HG03159 (cell line): Measurements from ENCODE around the gene CELF5.

ENCODE experiments used
- ATAC-seq: cut with Tn5 transposase; IDR thresholded peaks from one replicate; pipeline ENCODE4 v1.9.1; 2021; ENCODE audit warnings: mild to moderate bottlenecking, moderate library complexity; ENCODE audit not compliant: unreplicated experiment

CELF5 gene

DNA sequence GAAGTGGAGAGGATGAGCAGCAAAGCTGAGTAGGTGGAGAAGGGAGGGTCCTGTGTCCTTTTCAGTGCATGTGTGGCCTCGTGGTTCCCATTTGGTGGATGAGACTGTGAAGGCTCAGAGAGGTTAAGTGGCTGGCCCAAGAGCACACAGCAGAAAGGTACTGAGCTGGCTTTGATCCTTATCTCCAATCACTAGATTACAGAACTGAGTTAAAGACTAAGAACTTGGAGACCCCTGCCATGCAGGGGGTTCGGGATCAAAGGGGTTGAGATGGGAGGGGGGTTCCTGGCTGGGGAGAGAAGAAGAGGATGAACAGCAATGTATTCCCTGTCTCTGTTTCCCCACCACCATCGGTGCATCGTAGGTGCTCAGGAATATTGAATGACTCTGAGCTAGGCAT lies 11.8 kb downstream of the CELF5 start:
- no peak for ATAC-seq

DNA sequence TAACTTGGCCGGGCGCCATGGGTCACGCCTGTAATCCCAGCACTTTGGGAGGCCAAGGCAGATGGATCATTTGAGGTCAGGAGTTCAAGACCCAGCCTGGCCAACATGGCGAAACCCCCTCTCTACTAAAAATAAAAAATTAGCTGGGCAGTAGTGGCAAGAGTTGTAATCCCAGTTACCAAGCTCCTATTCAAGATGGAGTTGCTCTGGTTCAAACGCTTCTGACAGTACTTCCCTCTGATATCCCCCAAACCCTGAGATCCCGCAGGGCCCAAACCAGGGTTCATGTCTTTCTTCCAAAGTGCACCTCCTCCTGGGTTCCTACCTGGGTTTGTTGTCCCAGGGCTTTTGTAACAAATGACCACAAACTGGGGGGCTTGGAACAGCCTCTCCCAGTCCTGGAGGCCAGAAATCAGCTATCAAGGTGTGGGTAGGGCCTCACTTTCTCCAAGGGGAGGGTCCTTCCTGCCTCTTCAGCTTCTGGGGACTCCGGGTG lies 13.7 kb downstream of the CELF5 start:
- ATAC-seq = no peak

DNA sequence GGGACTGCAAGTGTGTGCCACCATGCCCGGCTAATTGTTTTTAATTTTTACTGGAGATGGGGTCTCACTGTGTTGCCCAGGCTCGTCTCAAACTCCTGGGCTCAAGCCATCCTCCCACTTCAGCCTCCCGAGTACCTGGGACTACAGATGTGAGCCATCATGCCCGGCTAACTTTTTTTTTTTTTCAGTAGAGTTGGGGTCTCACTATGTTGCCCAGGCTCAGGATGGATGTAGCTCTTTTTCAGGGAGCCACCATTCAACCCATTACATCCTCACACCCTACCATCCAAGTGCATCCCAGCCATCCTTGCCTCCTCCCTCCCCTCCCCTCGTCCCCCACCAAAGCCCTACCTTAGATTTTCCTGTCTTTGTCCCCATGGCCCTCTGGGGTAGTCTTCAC lies 14.9 kb downstream of the CELF5 start:
- no peak for ATAC-seq

DNA sequence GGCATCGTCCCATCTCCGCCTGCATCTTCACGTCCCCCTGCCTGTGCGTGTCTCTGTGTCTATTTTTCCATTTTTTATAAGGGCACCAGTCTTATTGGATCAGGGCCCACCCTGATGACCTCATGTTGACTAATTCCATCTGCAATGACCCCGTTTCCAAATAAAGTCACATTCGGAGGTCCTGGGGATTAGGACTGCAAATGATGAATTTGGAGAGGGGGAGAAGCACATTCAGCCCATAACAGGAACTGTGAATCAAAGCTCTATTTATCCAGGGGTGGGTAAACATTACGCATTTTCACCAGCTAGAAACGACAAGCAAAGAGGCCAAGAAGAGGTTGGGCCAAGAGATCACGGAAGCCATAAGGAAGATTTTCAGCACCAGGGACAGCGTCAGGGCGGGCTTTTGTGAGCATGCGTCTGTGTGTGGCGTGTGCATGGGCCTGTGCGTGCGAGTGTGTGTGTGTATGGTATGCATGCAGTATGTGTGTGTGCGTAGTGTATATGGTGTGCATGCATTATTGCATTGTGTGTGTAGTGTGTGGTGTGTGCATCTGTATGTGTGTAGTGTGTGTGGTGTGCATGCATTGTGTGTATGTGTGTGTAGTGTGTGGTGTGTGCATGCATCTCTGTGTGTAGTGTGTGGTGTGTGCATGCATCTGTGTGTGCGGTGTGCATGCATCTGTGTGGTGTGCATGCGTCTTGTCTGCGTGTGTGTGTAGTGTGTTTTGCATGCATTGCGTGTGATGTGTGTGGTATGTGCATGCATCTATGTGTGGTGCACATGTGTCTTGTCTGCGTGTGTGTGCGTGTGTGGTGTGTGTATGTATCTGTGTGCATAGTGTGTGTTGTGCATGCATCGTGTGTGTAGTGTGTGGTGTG lies 19.6 kb downstream of the CELF5 start:
- ATAC-seq = no peak

DNA sequence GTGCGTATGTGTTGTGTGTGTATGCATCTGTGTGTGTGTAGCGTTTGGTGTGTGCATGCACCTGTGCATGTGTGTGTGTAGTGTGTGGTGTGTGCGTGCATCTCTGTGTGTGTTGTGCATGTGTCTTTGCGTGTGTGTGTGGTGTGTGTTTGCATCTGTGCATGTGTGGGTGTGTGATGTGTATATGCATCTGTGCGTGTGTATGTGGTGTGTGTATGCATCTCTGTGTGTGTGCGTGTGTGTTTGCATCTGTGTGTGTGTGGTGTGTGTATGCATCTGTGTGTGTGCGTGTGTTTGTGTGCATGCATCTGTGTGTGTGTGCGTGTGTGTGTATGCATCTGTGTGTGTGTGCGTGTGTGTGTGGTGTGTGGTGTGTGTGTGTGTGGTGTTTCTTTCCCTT lies 20.6 kb downstream of the CELF5 start:
- ATAC-seq = no peak

DNA sequence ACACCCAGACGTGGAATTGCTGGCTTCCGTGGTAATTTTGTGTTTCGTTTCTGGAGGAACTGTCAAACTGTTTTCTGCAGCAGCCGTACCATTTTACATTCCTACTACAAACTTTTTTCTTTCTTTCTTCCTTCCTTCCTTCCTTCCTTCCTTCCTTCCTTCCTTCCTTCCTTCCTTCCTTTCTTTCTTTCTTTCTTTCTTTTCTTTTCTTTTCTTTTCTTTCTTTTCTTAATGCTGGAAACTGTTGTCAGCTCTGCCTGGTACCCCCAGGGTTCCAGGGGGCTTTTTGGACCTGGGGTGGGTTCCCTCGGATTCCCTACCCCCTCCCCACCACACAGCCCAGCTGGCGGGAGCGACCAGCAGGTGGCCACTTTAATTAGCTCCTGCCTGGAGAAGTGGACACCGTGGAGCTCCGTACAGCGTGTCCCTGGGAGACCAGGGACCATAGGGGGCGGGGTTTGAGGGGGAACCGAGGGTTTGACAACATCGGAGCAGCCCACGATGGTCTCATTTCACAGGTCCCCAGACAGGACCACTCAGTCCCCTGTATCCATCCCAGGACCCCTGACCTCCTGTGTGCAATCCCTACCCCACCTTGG lies 24.4 kb downstream of the CELF5 start:
- no peak for ATAC-seq

DNA sequence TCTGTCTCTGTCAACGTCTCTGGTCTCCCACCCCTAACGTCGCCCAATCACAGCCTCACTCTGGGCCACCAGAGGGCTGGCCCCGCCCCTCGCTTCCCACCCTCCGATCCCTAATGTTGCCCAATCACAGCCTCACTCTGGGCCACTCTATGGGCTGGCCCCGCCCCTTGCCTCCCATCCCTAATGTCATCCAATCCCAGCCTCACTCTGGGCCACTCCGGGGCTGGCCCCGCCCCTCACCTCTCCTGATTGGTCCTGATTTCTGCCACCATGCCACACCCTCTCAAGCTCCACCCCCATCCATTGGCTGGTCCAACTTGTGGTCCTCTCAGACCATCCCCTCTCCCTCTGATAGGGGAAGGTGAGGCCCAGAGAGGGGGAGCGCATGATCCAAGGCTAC lies 24.9 kb downstream of the CELF5 start:
- no peak for ATAC-seq

DNA sequence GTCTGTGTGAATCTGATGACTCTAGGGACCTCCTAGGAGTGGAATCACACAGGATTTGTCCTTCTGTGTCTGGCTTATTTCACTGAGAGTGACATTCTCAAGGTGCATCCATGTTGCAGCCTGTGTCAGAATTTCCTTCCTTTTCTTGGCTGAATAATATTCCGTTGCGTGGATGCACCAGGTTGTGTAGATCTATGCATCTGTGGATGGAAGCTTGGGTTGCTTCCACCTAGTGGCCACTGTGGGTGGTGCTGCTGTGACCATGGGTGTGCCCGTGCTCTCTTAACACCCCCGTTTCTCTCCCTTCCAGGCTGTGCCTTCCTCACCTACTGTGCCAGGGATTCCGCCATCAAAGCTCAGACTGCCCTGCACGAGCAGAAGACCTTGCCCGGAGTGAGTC lies 26.2 kb downstream of the CELF5 start:
- no peak for ATAC-seq

DNA sequence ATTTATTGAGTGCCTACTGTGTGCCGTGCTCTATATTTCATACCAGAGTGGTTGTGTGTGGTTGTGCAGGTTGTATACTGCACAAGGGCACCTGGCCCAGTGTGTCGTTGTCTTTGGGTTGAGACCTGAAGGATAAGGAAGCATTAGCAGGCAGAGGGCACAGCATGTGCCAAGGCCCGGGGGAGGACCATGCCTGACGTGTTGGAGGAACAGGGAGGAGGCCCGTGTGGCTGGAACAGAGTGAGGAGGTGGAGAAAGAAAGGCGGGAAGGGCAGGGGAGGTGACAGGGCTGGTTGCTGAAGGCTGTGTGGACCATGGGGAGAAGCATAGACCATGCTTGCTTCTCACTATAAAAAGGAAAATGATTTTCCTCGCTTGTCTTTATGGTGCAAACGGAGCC lies 26.8 kb downstream of the CELF5 start:
- ATAC-seq = no peak

DNA sequence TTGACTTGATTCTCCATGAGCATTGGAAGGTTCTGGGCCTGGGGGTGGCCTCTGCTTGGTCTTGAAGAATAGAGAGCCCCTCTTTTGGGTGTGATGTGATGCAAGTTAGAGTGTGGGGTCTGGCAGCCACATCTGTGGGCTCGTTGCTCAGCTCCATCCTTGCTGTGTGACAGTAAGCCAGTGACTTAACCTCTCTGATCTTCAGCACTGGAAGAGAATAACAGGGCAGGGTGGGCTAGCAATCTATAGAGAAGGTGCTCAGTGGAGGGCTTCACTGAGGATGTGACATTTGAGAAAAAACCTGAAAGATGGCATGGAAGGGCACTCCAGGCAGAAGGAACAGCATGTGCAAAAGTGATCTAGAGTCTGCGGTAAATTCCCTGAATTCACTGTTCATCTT lies 28.2 kb downstream of the CELF5 start:
- ATAC-seq = no peak

DNA sequence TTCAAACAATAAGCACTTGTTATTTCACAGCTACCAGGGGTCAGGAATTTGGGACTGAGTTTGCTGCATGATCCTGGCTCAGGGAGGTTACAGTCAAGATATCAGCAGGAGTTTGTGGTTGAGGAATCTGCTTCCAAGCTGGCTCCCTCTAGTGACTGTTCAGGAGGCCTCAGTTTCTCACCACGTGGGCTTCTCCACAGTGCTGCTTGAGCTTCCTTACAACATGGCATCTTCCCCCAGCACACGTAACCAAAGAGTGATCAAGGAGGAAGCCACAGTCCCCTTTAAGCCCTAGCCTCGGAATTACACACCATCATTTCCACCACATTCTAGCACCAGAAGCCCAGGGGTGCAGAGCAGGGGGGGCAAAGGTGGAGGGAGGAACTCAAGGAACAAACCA lies 28.8 kb downstream of the CELF5 start:
- no peak for ATAC-seq

DNA sequence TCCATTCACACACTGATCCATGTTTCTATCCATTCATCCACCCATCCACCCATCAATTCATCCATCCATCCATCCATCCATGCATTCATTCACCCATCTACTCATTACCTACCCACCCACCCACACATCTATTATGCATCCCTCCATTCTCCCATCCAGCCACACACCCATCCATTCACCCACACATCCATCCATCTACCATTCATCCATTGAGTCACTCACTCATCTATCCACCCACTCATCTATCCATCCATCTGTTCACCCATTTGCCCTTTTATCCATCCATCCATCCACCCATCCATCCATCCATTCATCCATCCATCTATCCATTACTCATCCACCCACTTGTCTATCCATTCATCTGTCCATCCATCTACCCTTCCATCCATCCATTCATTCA lies 30.1 kb downstream of the CELF5 start:
- ATAC-seq = no peak

DNA sequence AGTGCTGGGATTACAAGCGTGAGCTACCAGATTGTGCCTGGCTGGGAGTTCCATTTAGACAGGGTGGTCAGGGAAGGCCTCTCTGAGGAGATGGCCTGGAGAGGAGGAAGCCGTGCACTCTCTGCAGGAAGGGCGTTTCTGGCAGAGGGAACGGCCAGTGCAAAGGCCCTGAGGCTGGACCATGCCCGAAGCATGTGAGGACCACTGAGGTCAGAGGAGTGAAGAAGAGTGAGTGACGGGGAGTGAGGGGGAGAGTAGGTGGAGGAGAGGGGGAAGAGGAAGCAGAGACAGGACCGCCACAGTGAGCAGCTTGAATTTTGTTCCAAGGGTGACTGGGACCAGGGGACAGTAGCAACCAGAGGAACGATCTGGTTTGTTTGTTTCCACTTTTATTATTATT lies 32.6 kb downstream of the CELF5 start:
- no peak for ATAC-seq

DNA sequence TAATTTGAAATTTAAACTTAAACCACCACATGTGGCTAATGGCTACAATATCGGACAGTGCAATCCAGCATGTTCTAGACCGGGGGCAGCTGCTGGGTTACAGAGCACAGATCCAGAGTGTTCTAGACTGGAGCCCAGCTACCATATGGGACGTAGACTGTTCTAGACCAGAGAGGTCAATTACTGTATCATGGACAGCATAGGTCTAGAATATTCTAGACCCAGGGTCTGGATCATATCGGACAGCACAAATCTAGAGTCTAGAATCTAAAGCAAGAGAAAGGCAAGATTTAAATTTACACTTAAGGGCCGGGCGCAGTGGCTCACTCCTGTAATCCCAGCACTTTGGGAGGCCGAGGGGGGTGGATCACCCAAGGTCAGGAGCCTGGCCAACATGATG lies 37.9 kb downstream of the CELF5 start:
- no peak for ATAC-seq

DNA sequence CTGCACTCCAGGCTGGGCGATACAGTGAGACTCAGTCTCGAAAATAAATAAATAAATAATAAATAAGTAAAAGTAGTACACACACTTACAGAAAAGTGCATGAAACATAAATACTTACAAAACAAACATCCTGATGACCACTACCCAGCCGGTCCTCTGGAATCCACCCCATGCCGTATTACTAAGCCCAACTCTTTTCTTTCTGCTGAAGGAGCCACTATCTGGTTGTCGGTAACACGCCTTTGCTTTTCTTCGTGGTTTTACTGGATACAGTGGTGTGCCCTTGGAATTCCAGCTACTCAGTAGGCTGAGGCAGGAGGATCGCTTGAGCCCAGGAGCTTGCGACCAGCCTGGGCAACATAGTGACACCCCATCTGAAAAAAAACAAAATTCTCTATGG lies 39.4 kb downstream of the CELF5 start:
- ATAC-seq = no peak

DNA sequence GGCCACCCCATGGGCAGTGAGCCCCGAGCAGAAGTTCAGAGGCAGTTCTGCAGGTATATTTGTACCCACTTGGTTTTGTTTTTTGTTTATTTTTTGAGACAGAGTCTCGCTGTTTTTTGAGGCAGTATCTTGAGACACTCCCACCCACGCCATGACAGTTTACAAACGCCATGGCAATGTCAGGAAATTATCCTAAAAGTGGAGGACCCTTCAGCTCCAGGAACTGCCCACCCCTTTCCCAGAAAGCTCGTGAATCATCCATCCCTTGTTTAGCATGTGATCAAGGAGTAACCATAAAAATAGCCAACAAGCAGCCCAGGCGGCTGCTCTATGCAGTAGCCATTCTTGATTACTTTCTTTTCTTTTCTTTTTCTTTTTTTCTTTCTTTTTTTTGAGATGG lies 41.0 kb downstream of the CELF5 start:
- ATAC-seq = no peak

DNA sequence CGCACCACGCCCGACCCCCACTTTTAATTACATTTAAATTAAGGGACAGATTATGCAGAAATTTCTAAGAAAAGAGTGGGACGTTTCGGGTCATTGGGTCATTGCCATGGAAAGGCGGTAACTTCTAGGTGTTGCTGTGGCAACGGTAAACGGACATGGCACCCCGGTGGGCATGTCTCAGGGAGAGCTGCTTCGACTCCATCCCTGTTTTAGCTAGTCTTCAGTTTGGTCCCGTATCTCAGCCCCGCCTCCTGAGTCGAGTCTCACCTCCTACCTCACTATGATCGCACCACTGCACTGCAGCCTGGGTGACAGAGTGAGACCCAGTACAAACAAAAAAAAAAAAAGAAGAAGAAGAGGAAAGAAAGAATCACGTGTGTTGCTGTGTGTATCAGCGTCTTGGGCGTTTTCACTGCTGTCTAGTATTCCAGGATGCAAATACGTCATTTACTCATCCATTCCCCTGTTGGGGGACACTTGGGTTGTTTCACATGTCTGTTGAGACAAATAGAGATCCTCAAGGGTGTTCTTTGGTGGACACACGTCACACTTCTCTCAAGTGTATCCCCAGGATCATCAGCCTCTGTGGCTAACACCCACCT lies 41.7 kb downstream of the CELF5 start:
- ATAC-seq = no peak

DNA sequence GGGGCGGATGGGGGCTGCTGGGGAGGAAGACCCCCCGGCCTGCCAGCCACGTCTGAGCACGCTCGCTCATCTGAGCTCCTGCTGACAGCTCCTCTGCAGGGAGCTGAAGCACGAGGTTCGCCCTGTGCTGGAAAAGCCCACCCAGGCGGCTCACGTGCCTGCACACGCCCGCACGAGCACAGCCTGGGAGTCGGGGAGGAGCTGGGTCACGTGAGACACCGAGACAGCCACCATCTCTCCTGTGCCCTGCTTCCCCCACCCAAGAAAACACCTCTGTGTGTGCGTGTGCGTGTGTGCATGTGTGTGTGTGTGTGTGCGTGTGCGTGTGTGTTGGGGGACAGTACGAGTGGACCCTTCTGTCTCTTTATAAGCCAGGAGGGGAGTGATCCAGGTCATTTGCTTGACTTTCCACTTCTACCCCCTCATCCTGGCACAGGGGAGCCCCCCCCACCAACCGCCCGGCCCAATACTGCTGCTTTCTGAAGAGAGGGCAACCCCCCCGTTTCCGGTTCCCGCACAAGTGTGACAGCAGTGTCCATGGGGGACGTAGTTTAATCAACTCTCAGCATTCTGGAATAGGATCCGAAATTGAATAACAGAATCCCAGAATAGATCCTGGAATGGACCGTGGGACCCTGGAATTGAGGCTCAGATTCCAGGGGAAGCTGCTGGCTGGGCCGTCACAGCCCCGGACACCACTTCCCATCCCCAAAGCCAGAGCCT lies 42.5 kb downstream of the CELF5 start:
- ATAC-seq = no peak

DNA sequence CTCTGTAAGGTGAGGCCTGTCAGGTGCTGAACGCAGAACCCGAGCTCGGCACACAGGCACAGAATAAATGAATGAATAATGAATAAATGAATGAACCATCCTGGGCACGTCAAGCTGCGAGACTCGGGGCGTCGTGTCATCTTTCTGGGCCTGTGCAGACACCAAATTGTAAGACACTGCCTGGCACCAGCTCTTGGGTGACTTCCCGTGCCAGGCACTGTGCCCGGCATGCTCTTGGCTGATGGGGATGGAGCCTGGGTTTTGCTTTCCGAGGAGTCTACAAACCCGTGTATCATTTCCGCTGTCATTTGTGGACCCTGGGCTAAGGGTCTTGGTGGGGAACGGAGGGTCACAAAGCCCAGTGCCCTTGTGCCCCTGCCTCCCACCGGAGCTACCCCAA lies 43.9 kb downstream of the CELF5 start:
- no peak for ATAC-seq

DNA sequence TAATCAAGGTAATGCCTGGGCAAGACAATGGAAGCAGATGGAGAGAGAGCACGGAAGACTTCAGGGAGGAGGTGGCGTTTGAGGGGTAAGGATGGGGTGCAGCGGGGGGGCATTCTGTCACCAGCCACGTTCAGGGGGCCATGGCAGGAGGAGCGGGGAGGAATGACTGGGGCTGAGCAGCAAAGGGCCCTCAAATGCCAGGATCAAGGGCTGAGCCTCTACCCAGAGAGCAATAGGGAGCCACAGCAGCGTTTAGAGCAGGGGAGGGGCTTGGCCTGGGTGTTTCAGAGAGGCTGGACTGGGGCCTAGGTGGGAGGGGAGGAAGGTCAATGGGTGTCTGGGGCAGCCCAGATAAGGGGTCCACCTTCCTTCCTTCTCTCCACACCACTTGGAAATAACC lies 44.3 kb downstream of the CELF5 start:
- ATAC-seq = no peak

DNA sequence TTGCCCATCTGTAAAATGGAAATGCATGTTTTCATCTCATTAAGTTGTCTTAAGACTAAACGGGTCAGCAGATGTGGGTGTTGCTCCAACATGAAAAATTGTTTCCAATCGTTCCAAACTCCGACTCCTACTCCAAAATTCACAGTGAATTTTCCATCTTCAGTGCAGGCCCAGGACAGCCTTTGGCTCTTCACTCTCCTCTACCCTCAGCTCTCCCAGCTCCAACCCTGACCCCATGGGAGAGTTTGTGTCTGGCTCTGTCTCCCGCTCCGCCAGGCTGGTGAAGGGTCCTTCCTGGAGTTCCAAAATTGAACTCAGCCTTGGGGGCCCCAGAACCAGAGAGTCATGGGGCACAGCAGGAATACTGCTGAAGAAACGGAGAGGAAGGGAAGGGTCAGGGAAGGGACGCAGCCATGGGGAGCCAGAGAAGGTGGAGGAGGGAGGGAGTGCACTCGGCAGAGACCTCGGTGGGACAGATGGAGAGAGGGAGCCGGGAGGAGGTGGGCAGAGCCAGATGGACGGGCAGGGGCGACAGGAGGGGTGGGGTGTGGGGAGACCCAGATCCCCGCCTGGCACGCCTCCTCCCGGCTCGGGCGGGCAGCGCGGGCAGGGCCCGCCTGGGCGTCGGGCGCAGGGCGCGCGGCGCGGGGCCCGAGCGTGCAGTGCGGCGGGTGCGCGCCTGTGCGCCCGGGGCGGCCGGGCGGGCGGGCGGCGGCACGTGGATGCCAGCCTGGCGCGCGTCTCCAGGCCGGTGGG lies 45.6 kb downstream of the CELF5 start:
- no peak for ATAC-seq
